GM10266 (cell line): ENCODE results near the gene UBASH3A.

Experiments
- DNase-seq: peaks from one replicate; pipeline ENCODE4 v3.0.0; 2012; ENCODE audit errors: extremely low spot score
- TF ChIP-seq, protein P1 (sequence below): IDR thresholded peaks from 2 replicates; pipeline ENCODE4 v1.5.1; 2012; ENCODE audit warnings: mild to moderate bottlenecking, low read depth; ENCODE audit not compliant: control insufficient read depth, insufficient read depth; ENCODE audit errors: missing control alignments

UBASH3A gene

DNA sequence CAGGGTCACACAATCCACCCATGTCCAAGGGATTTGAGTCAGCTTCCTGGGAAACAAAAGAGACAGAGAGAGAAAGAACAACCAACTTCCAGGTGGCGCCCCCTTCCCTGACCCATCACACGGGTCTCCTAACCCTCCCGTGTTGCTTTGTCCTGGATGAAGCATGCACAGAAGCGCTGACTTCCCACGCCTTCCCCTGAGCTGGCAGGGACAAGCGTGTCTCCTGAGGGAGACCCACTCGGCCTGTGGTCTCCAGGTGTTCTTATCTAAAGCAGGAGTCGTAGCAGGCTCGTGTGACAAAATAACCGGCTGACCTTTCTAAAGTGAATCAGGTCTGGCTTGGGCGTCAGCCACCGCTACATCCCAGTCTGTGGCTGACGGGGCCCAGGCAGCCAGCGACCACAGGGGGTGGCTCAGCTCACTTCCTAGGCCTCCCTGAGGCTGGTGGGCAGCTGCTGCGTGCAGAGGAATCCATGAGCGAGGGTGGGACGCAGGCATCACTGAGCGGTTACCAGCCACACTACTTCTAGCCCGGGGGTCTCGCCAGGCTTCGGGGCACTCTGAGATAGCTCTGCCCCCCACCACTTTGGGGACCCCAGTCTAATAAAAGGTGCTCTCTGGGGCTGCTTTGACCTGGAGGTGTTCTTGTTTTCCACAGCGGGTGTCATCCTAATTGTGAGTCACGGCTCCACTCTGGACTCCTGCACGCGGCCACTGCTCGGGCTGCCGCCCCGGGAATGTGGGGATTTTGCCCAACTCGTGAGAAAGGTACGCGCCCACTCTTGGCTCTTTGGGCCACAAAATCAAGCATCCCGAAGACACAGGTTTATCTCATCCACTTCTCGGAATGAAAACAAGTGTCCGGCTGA is 40.4 kb downstream of the UBASH3A start:
- no peak for DNase-seq
- TF ChIP-seq, protein P1, sequence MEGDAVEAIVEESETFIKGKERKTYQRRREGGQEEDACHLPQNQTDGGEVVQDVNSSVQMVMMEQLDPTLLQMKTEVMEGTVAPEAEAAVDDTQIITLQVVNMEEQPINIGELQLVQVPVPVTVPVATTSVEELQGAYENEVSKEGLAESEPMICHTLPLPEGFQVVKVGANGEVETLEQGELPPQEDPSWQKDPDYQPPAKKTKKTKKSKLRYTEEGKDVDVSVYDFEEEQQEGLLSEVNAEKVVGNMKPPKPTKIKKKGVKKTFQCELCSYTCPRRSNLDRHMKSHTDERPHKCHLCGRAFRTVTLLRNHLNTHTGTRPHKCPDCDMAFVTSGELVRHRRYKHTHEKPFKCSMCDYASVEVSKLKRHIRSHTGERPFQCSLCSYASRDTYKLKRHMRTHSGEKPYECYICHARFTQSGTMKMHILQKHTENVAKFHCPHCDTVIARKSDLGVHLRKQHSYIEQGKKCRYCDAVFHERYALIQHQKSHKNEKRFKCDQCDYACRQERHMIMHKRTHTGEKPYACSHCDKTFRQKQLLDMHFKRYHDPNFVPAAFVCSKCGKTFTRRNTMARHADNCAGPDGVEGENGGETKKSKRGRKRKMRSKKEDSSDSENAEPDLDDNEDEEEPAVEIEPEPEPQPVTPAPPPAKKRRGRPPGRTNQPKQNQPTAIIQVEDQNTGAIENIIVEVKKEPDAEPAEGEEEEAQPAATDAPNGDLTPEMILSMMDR: no peak

DNA sequence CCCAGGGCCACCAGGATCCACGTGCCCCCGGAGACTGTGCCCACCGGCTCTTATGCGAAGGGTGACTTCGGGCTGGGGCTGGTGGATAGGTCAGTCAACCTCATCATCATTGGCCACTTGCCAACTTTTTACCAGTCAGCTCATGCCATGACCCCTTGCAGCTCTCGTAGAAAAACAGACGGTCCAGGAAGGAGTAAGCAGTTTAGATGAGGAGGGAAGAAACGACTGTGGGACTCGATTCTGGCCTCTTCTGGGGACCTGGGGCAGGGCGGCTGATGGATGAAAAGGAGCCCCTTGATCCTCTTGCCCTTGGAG is 41.0 kb downstream of the UBASH3A start:
- TF ChIP-seq, protein P1: no peak
- DNase-seq: no peak

DNA sequence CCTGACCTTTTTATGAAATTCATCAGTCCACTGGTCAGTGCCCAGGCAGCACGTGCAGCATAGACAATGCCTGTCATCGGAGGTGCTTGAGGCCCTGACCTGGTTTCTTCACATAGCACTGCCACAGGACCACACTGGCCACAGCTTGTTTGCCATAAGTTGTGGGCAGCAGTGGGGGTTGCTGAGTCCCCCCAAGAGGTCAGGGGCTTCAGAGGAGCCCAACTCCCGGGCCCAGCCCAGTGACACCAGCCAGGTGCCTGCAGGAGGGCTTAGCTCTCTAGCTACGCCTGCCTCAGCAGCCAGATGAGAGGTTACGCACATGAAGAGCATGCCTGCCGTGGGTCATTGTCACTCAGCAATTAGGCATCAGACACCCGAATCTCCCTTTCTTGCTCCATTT is 41.6 kb downstream of the UBASH3A start:
- TF ChIP-seq, protein P1: no peak
- DNase-seq: no peak

DNA sequence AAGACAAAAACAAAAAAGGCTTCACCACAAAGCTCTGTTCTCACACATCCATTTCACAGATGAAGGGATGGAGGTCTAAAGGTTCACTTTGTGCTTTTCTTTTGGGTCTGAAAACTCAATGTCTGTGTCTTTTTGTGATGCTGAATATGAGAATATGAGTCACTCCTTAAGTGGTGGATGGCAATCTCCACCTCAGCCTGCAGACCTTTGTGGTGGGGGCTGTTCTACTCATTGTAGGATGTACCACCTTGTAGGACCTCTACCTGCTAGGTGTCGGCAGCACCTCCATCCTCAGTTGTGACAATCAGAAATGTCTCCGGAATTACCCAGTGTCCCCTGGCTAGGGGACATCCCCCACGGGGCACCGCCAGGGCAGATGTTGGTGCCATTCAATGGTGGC is 42.8 kb downstream of the UBASH3A start:
- no peak for DNase-seq
- TF ChIP-seq, protein P1: no peak

DNA sequence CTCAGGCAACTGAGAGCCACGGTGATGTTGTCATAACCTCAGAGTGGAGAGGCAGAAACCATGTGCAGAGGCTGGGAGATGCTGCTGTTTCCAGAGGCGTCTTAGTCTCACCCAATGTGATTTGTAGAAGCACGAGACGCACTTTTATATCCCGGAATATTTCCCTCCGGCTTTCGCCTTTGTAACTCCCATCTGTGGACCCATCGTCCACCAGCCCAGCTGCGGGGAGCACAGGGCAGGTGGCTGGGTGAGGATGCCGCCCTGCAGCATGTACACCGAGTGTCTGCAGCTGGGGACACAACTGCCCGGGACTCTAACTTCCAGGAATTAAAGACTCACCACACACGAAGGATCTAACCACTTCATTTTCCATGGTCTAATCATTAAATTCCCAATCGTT is 43.5 kb downstream of the UBASH3A start:
- no peak for DNase-seq
- TF ChIP-seq, protein P1: no peak

DNA sequence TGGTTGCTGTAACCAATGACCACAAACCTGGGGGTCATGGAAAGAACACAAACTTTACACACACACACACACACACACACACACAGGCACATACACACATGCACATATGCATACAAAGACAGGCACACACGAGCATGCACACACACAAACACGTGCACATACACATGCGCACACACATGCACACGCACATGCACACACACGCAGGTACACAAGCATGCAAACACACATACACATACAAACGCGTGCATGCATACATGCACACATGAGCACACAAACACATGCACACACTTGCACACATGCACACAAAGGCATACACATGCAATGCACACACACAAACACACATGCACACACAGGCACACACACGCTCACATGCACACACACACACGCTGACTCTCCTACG is 44.0 kb downstream of the UBASH3A start:
- no peak for DNase-seq
- TF ChIP-seq, protein P1: no peak

DNA sequence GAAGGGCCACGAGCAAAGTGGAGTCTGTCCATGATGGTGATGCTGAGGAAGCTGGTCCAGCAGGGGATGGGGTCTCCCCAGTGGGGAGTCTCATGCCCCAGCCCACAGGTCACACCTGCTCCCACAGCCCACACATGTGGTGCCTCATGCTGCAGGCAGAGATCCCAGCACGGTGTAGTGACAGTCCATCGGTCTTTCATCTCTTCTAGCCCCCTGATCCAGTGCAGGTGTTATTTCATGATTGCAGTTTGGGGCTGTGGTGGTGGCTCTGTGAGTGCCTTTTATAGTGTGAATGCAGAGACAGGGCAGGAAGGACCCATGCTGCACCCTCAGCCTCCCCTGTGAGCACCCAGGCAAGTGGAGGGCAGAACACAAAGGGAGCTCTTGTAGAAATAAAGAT is 45.0 kb downstream of the UBASH3A start:
- DNase-seq: no peak
- TF ChIP-seq, protein P1: no peak
